Lung (tissue), 12 donors: ENCODE results near the gene RASGEF1C. TPM values are rescaled to one million over a fixed set of nuclear protein-coding genes. Genes with fewer than 3 reads are reported as not detected.
"Not testable (repeated sequence)": the region's sequence is repeated elsewhere in the genome, so short reads cannot be mapped to it uniquely, and the experiment has no call there.

Experiments used
- ATAC-seq: fragments of 200-7000 bp; cut with Tn5 transposase; one replicate; pipeline ENCODE4 v1.9.1; 2020; ENCODE audit warnings: moderate number of reproducible peaks; ENCODE audit not compliant: insufficient read depth, low FRiP score
- DNase-seq, 3 donors: peaks; one replicate each; pipeline ENCODE4 v3.0.0-alpha.2; 2013 to 2017
- H3K27ac ChIP-seq, 2 donors: one replicate each; pipeline ENCODE4 v1.5.1; 2013; ENCODE audit warnings: mild to moderate bottlenecking in 2 of 2, moderate library complexity in 2 of 2, control low read depth in 1 of 2, inconsistent platforms in 1 of 2, low read depth in 1 of 2, low read length in 1 of 2
- H3K27me3 ChIP-seq, 3 donors: one replicate each; pipeline ENCODE4 v1.5.1; 2013; ENCODE audit warnings: low read length in 2 of 3; ENCODE audit not compliant: control insufficient read depth in 3 of 3, insufficient read depth in 3 of 3
- H3K36me3 ChIP-seq, 4 donors: one replicate each; pipeline ENCODE4 v1.5.1; 2013; ENCODE audit warnings: low read length in 4 of 4, mild to moderate bottlenecking in 1 of 4, moderate library complexity in 1 of 4; ENCODE audit not compliant: control insufficient read depth in 4 of 4, insufficient read depth in 4 of 4
- H3K4me1 ChIP-seq, 5 donors: one replicate each; pipeline ENCODE4 v1.5.1; 2013; ENCODE audit warnings: low read length in 5 of 5, mild to moderate bottlenecking in 2 of 5, moderate library complexity in 1 of 5; ENCODE audit not compliant: control insufficient read depth in 5 of 5, insufficient read depth in 5 of 5
- H3K4me3 ChIP-seq: one replicate; pipeline ENCODE4 v1.5.1; 2013; ENCODE audit warnings: mild to moderate bottlenecking, control low read depth, moderate library complexity
- H3K9ac ChIP-seq, 2 donors: one replicate each; pipeline ENCODE4 v1.5.1; 2013; ENCODE audit warnings: low read length in 2 of 2, control low read depth in 1 of 2; ENCODE audit not compliant: insufficient read depth in 1 of 2
- H3K9me3 ChIP-seq, 4 donors: one replicate each; pipeline ENCODE4 v1.5.1; 2013; ENCODE audit warnings: low read length in 3 of 4, mild to moderate bottlenecking in 1 of 4, moderate library complexity in 1 of 4; ENCODE audit not compliant: control insufficient read depth in 4 of 4, insufficient read depth in 3 of 4
- WGBS, 2 donors: extraction: QIAGEN DNeasy Blood & Tissue Kit; methylation state at CpG; one replicate each; pipeline ENCODE4 v1.1.7; 2013; 5-methylcytosine and 5-hydroxymethylcytosine counted together
- polyA plus RNA-seq, 2 donors: library from polyadenylated mRNA; stranded (reverse); fragments of 200-250 nt; gene quantifications; one replicate each; pipeline ENCODE4 v1.2.1, GENCODE V29; 2013
- total RNA-seq, 2 donors: library from RNA; depleted of rRNA in 1 of 2; stranded (reverse); fragments of >200 nt in 1 of 2; gene quantifications; one replicate each; pipeline ENCODE4 v1.2.1, GENCODE V29; 2014 to 2021
- TF ChIP-seq, protein P1 (sequence below): IDR thresholded peaks from 2 replicates; pipeline ENCODE4 v1.5.1; 2012; ENCODE audit warnings: mild to moderate bottlenecking; ENCODE audit errors: control extremely low read depth, extremely low read depth
- donor health status: control.
- donor health status: control.
- donor health status: Bipolar disorder and iron deficiency.
- donor health status: healthy.
- donor health status: DM: yes; HTN: yes; CAD: no.

Gene RASGEF1C
- total and polyA plus RNA-seq, 4 donors: 0.03 to 0.31 TPM; not detected in 2

DNA sequence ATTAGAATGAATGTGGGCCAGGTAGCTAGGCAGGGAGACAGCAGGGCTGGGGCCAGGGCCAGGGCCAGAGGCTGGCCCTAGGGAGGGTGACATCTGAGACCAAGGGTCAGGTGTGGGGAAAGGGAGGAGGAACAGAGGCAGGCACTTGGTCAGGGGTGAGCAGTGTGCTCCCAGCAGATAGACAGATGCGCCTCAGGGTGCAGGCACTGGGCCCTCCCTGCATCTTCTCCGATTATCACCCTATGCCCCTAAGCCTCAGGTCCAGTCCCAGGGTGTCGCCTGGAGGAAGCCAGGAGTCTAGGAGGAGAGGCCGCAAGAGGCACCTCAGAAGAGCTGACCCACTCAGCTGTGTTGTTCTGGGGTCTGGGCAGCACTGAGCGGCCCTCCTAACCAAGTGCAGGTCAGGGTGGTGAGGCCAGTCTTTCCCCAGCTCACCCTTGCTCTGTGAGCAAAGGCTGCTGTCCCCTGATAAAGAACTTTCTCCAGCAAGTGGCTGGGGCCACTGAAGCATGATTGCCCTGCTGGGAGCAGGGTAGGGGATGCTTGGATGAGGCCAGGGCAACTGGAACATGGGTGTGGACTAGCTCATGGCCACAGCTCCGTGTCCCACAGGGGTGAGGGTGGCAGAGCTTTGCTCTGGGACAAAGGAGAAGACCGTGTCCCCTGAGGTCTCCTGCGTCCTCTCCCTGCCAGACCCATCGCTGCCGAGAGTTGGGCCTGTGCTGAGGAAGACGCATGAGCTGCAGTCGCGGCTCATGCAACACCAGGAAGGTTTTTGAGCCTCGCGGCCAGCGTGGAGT lies 2.1 kb upstream of the RASGEF1C start:
- H3K27ac ChIP-seq: no peak overlapping the region
- peaks cover 0 to 23% (median 19%) of the 10 kb centered on the region in 3 donors for H3K27me3 ChIP-seq
- no peak overlapping the region for H3K4me3 ChIP-seq
- DNase-seq (no peak), ATAC-seq (no peak)
- 87 to 92% methylated on average over 16 of the region's 16 CpGs for WGBS, 2 donors
- peaks cover 0 to 10% (median 0%) of the 10 kb centered on the region in 4 donors for H3K9me3 ChIP-seq
- H3K9ac ChIP-seq: no peak overlapping the region
- peaks cover 0 to 10% (median 0%) of the 10 kb centered on the region in 5 donors for H3K4me1 ChIP-seq
- no peaks in the 10 kb centered on the region for H3K36me3 ChIP-seq
- TF ChIP-seq, protein P1, sequence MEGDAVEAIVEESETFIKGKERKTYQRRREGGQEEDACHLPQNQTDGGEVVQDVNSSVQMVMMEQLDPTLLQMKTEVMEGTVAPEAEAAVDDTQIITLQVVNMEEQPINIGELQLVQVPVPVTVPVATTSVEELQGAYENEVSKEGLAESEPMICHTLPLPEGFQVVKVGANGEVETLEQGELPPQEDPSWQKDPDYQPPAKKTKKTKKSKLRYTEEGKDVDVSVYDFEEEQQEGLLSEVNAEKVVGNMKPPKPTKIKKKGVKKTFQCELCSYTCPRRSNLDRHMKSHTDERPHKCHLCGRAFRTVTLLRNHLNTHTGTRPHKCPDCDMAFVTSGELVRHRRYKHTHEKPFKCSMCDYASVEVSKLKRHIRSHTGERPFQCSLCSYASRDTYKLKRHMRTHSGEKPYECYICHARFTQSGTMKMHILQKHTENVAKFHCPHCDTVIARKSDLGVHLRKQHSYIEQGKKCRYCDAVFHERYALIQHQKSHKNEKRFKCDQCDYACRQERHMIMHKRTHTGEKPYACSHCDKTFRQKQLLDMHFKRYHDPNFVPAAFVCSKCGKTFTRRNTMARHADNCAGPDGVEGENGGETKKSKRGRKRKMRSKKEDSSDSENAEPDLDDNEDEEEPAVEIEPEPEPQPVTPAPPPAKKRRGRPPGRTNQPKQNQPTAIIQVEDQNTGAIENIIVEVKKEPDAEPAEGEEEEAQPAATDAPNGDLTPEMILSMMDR: no peak

DNA sequence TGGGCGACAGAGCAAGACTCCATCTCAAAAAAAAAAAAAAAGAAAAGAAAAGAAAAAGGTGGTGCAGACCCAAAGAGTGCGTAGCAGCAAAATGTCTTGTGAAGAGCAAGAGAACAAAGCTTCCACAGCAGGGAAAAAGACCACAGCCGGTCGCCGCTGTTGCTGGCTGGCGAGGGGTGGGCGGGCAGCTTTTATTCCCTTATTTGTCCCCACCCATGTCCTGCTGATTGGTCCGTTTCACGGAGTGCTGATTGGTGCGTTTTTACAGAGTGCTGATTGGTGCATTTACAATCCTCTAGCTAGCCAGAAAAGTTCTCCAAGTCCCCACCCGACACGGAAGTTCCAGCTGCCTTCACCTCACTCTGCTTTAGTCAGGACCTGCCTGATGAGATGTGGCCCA lies 1.1 kb upstream of the RASGEF1C start:
- 90 to 96% methylated on average over 12 of the region's 12 CpGs for WGBS, 2 donors
- H3K27me3 ChIP-seq: peaks cover 0 to 23% (median 19%) of the 10 kb centered on the region in 3 donors

DNA sequence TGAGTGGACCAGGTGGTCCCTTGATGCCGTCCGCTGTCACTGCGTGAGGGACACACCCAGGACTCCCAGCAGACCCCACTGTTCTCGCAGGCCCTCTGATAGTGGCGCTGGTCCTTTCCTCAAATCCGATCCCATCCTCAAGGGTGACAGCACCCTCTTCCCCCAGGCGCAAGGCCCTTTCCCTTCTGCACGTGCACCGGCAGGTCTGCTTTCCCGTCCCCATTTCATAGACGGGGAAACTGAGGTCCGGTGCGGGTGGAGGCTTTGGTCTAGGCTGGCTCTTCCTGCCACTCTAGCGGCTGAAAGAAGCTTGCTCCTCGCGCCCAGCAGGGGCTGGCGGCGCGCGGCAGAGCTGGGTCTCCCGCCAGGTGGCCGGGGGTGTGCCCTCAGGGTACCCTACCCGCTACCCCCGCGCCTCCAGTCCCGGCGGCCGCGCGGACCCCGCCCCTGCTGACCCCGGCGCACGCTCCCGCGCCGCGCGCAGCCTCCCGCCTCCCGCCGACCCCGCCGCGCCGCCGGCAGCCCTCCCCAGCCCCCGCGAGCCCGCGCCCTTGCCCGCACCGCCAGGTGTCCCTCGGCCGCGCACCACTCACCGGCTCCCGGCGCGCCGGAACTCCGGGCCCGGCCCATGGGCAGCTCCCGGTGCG lies 453 bp downstream of the RASGEF1C start:
- no peak overlapping the region for H3K4me3 ChIP-seq
- 3% methylated on average over 51 to 65 of the region's 65 CpGs for WGBS, 2 donors
- H3K4me1 ChIP-seq: peaks cover 0 to 10% (median 0%) of the 10 kb centered on the region in 5 donors
- H3K36me3 ChIP-seq: no peaks in the 10 kb centered on the region
- no peak overlapping the region for H3K9ac ChIP-seq
- no peak overlapping the region for H3K27ac ChIP-seq
- DNase-seq (peak in 1 of 3 donors; percentile 19), ATAC-seq (no peak)
- H3K9me3 ChIP-seq: no peaks in the 10 kb centered on the region
- TF ChIP-seq, protein P1: no peak
- peaks cover 0 to 20% (median 19%) of the 10 kb centered on the region in 3 donors for H3K27me3 ChIP-seq

More for the DNA sequence above, 1.1 kb upstream of the RASGEF1C start:
- not testable (repeated sequence) for H3K27ac ChIP-seq, DNase-seq, H3K4me3 ChIP-seq, ATAC-seq, H3K9ac ChIP-seq, H3K36me3 ChIP-seq, H3K9me3 ChIP-seq
- H3K4me1 ChIP-seq: peaks cover 0 to 10% (median 0%) of the 10 kb centered on the region in 5 donors

DNA sequence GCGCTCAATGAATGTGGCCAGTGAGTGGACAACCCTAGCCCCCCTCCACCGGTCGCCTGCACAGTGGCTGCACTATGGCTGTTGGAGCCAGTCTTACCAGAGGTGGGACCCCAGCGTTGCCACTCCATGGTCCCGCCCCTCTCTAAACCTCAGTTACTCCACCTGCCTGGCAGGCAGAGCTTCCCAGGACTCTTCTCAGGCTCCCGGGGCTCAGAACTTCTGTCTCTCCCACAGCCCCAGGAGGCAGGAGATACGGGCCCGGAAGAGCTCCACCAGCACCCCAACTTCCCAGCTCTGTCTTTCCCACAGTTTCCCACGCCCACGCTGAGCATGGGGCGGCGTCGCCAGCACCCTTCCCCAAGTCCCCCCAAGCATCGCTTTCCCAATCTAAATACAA lies 975 bp downstream of the RASGEF1C start:
- DNase-seq: no peak

More for the DNA sequence above, 975 bp downstream of the RASGEF1C start:
- peaks cover 0 to 10% (median 0%) of the 10 kb centered on the region in 5 donors for H3K4me1 ChIP-seq
- no peak overlapping the region for H3K9ac ChIP-seq
- TF ChIP-seq, protein P1: no peak
- no peak overlapping the region for H3K27ac ChIP-seq
- H3K9me3 ChIP-seq: no peaks in the 10 kb centered on the region
- H3K27me3 ChIP-seq: peaks cover 0 to 19% (median 19%) of the 10 kb centered on the region in 3 donors
- WGBS, 2 donors: 33 to 39% methylated on average over 14 of the region's 14 CpGs
- no peaks in the 10 kb centered on the region for H3K36me3 ChIP-seq
- H3K4me3 ChIP-seq: no peak overlapping the region
- ATAC-seq: no peak
